A549 (cell line): Measurements from ENCODE around the gene POLE. TPM values are rescaled to one million over a fixed set of nuclear protein-coding genes. Genes with fewer than 3 reads are reported as not detected.
A peak's percentile ranks its signal among the peaks of the same experiment; 100 is the strongest.

Experiments
- ATAC-seq, 2 experiments: fragments of 200-7000 bp in 1 of 2; fragments of >200 bp in 1 of 2; cut with Nextera tagmentation in 1 of 2; cut with Tn5 transposase in 1 of 2; 3 replicates each; pipeline versions ENCODE4 v1.8.0 to v1.9.1; 2018 to 2020; ENCODE audit warnings: mild to moderate bottlenecking in 1 of 2, moderate library complexity in 1 of 2
- CTCF ChIA-PET: fragments of 300-600 bp; sonication (Branson Sonifier 250); formaldehyde crosslinking; extraction: SDS; loops from one replicate; lab custom pipeline; 2021; ENCODE audit warnings: antibody characterized with exemption, inconsistent platforms; lab: Yijun Ruan, JAX
- POLR2A ChIA-PET: fragments of 350-600 bp; formaldehyde crosslinking; extraction: SDS; loops from one replicate; lab custom pipeline; 2021; ENCODE audit warnings: antibody characterized with exemption, inconsistent platforms; lab: Yijun Ruan, JAX
- DNase-seq, 2 experiments: peaks; one replicate each; pipeline versions ENCODE4 v3.0.0 to v3.0.0-alpha.2; 2011 to 2016; ENCODE audit warnings: low read depth in 1 of 2, low spot score in 1 of 2
- FAIRE-seq: peaks from 2 replicates; lab custom pipeline; 2011; peaks lifted over from hg19 to GRCh38; lab: Jason Lieb, UNC
- H3K27ac ChIP-seq, 2 experiments: fragments of >200 bp; sonication (Bioruptor Twin); formaldehyde crosslinking; 3 replicates each; pipeline ENCODE4 v1.5.1; 2016 to 2017
- H3K4me1 ChIP-seq: fragments of >200 bp; sonication (Bioruptor Twin); formaldehyde crosslinking; 3 replicates; pipeline ENCODE4 v1.6.1; 2016
- H3K4me2 ChIP-seq: fragments of >200 bp; sonication (Bioruptor Twin); formaldehyde crosslinking; 3 replicates; pipeline ENCODE4 v1.6.1; 2016
- H3K4me3 ChIP-seq: fragments of >200 bp; sonication (Bioruptor Twin); formaldehyde crosslinking; 3 replicates; pipeline ENCODE4 v1.5.1; 2016
- H3K9me3 ChIP-seq: fragments of >200 bp; sonication (Bioruptor Twin); formaldehyde crosslinking; 3 replicates; pipeline ENCODE4 v1.6.1; 2016
- BHLHE40 ChIP-seq: IDR thresholded peaks from 2 replicates; pipeline ENCODE4 v1.6.1; 2012; ENCODE audit warnings: low read depth, low read length, inconsistent platforms
- CHD4 ChIP-seq: fragments of 200-600 bp; sonication (generic); IDR thresholded peaks from 2 replicates; pipeline ENCODE4 v1.6.1; 2016; ENCODE audit warnings: antibody characterized with exemption, mild to moderate bottlenecking, borderline replicate concordance
- CTCF ChIP-seq: fragments of >200 bp; sonication (Bioruptor Twin); formaldehyde crosslinking; IDR thresholded peaks from 3 replicates; pipeline ENCODE4 v1.5.1; 2016
- HOXB5 ChIP-seq: fragments of 250-450 bp; sonication (Bioruptor Pico); IDR thresholded peaks from 2 replicates; pipeline ENCODE4 v1.5.0; 2020; ENCODE audit warnings: mild to moderate bottlenecking, moderate library complexity
- JUN ChIP-seq, 2 experiments: fragments of >200 bp; sonication (Bioruptor Twin); formaldehyde crosslinking; IDR thresholded peaks; 2 replicates in 1 of 2; 3 replicates in 1 of 2; pipeline ENCODE4 v1.6.1; 2016 to 2017
- KDM5A ChIP-seq: fragments of 200-600 bp; sonication (generic); IDR thresholded peaks from 2 replicates; pipeline ENCODE4 v1.6.1; 2016; ENCODE audit warnings: antibody characterized with exemption, mild to moderate bottlenecking
- MAFK ChIP-seq: fragments of 450-650 bp; IDR thresholded peaks from 2 replicates; pipeline ENCODE4 v1.6.1; 2014; ENCODE audit not compliant: partially characterized antibody
- PHF8 ChIP-seq: fragments of 200-600 bp; sonication (generic); IDR thresholded peaks from 2 replicates; pipeline ENCODE4 v1.6.1; 2016; ENCODE audit warnings: low read depth, mild to moderate bottlenecking, antibody characterized with exemption, moderate library complexity, borderline replicate concordance
- POLR2AphosphoS2 ChIP-seq: conservative IDR thresholded peaks from 2 replicates; pipeline ENCODE4 v1.6.1; 2012; ENCODE audit warnings: low read length, improper control_type of control experiment, inconsistent platforms
- RARB ChIP-seq: fragments of 250-450 bp; sonication (Bioruptor Pico); IDR thresholded peaks from 2 replicates; pipeline ENCODE4 v1.8.0; 2021; ENCODE audit warnings: mild to moderate bottlenecking, moderate library complexity
- WGBS: methylation state at CpG from one replicate; pipeline ENCODE4 v1.1.6; 2017; ENCODE audit errors: missing lambda C conversion rate; 5-methylcytosine and 5-hydroxymethylcytosine counted together
- polyA plus RNA-seq, 4 experiments: library from polyadenylated mRNA; depleted of rRNA in 3 of 4; stranded (reverse); fragments of >200 nt; fragmentation: RNase III in 1 of 4; extraction: RNeasy Plus Mini Kit Qiagen cat#74134 plus additional on column Dnase treatment in 1 of 4; gene quantifications; 2 replicates in 3 of 4; 3 replicates in 1 of 4; pipeline ENCODE4 v1.2.3, GENCODE V29; 2011 to 2017
- TF ChIP-seq, protein P1 (sequence below): IDR thresholded peaks from 2 replicates; pipeline ENCODE4 v1.6.1; 2012
- TF ChIP-seq, protein P2 (sequence below): fragments of 250-450 bp; sonication (Bioruptor Pico); IDR thresholded peaks from 2 replicates; pipeline ENCODE4 v1.5.0; 2020; ENCODE audit warnings: low read depth, mild to moderate bottlenecking, moderate library complexity

Gene POLE
- polyA plus RNA-seq, 2 of the 4 experiments (the other 2 are of a cell fraction): 28.9 to 67.2 TPM

GRCh38 chr12:132651444-132652100 lies 35.6 kb downstream of the POLE start:
- DNase-seq (no peak), FAIRE-seq (no peak), ATAC-seq (no peak; a peak in 1 of 6 replicates)
- H3K4me2 ChIP-seq: no peak overlapping the region
- POLR2A ChIA-PET: no interaction called here
- CTCF ChIA-PET: interaction anchor here (0.6 to 5.2 kb wide), 3 partner anchors 11 to 67 kb away, joined by 3 to 33 read pairs (median 3); no protein-coding TSS in a partner anchor
- H3K4me1 ChIP-seq: no peaks in the 10 kb centered on the region
- H3K27ac ChIP-seq: no peak overlapping the region
- 82% methylated on average over 9 of the region's 9 CpGs for whole genome bisulfite sequencing
- no peaks in the 10 kb centered on the region for H3K9me3 ChIP-seq
- no peak overlapping the region for H3K4me3 ChIP-seq
- TF ChIP-seq PHF8: no peak
- TF ChIP-seq CTCF: no peak
- no peak for TF ChIP-seq JUN (IDR thresholded peaks at IDR 0.05)
- TF ChIP-seq, protein P1, sequence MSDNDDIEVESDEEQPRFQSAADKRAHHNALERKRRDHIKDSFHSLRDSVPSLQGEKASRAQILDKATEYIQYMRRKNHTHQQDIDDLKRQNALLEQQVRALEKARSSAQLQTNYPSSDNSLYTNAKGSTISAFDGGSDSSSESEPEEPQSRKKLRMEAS: no peak
- no peak for TF ChIP-seq BHLHE40

GRCh38 chr12:132649226-132649945 lies 37.8 kb downstream of the POLE start:
- FAIRE-seq (no peak), DNase-seq (no peak), ATAC-seq (peak in 1 of 2 experiments; percentile 17; a peak in 4 of 6 replicates)
- ChIA-PET POLR2A (no interaction called here), CTCF (interaction anchor here (0.5 to 5.2 kb wide), 6 partner anchors 11 to 496 kb away, joined by 3 to 33 read pairs (median 4); no protein-coding TSS in a partner anchor)
- no peak for TF ChIP-seq KDM5A
- Histone ChIP-seq H3K4me2 (no peak overlapping the region), H3K4me1 (no peaks in the 10 kb centered on the region), H3K4me3 (no peak overlapping the region), H3K27ac (no peak overlapping the region), H3K9me3 (no peaks in the 10 kb centered on the region)
- 94% methylated on average over 20 of the region's 27 CpGs for WGBS

DNA sequence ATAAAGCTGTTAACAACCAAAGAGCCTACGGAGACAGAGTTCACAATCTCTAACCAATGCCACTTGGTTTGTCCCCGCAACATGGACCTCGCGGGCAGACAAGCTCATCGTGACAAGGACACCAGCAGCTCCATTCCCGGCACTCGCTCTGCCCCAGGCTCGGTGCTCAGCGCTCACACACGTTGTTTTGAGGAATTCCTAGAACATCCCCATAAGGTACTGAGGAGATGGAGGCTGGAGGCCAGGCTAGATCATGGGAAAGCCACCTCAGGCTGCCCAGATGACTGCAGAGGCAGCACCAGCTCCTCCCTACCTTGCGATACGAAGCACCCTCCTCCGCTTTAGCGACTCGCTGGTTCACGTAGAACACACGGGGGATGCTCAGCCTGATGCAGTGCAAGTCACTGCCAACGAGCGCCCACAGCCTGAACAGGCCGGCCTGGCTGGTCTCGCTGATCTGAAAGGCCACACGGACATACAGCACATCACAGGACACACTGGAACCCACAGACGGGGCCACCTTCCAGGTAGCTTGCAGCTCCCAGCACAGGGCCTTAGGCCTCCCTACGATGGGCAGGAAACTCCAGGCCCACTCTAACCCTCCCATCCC lies 38.4 kb downstream of the POLE start:
- Histone ChIP-seq H3K4me3 (no peak overlapping the region), H3K4me2 (no peak overlapping the region), H3K27ac (no peak overlapping the region)
- POLR2A ChIA-PET: no interaction called here
- DNase-seq: no peak
- no peak for TF ChIP-seq CHD4
- TF ChIP-seq RARB (CRISPR knock-in tag): no peak
- TF ChIP-seq HOXB5 (CRISPR knock-in tag): no peak
- TF ChIP-seq, all 56 proteins: peak for 0
- no peak for FAIRE-seq
- ATAC-seq: peak in 1 of 2 experiments; percentile 43; a peak in 3 of 6 replicates
- CTCF ChIA-PET: interaction anchor here (0.5 to 5.2 kb wide), 6 partner anchors 10 to 495 kb away, joined by 3 to 33 read pairs (median 4); no protein-coding TSS in a partner anchor
- H3K4me1 ChIP-seq: no peaks in the 10 kb centered on the region
- H3K9me3 ChIP-seq: no peaks in the 10 kb centered on the region
- 92% methylated on average over 22 of the region's 24 CpGs for WGBS

- Histone ChIP-seq H3K27ac (no peak overlapping the region), H3K4me3 (no peak overlapping the region), H3K4me2 (no peak overlapping the region), H3K9me3 (no peaks in the 10 kb centered on the region), H3K4me1 (no peaks in the 10 kb centered on the region)
- TF ChIP-seq POLR2AphosphoS2 (no peak), MAFK (peak; percentile 86)
- TF ChIP-seq, protein P2, sequence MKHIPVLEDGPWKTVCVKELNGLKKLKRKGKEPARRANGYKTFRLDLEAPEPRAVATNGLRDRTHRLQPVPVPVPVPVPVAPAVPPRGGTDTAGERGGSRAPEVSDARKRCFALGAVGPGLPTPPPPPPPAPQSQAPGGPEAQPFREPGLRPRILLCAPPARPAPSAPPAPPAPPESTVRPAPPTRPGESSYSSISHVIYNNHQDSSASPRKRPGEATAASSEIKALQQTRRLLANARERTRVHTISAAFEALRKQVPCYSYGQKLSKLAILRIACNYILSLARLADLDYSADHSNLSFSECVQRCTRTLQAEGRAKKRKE (CRISPR knock-in tag): no peak
- POLR2A ChIA-PET: no interaction called here
- WGBS: 92% methylated on average over 10 of the region's 10 CpGs
- ATAC-seq (no peak), DNase-seq (no peak), FAIRE-seq (no peak)
- CTCF ChIA-PET: interaction anchor here (1.0 to 5.2 kb wide), 5 partner anchors 9 to 494 kb away, joined by 3 to 33 read pairs (median 3); no protein-coding TSS in a partner anchor
These were observed 39.3 kb downstream of the POLE start for GRCh38 chr12:132647858-132648257.
